ENCODE results near the gene SEMA3C. TPM values are rescaled to one million over a fixed set of nuclear protein-coding genes. Genes with fewer than 3 reads are reported as not detected.

Gene SEMA3C
- total and polyA plus RNA-seq, 11 donors = 11.7 to 110 (median 67.6) TPM

DNA sequence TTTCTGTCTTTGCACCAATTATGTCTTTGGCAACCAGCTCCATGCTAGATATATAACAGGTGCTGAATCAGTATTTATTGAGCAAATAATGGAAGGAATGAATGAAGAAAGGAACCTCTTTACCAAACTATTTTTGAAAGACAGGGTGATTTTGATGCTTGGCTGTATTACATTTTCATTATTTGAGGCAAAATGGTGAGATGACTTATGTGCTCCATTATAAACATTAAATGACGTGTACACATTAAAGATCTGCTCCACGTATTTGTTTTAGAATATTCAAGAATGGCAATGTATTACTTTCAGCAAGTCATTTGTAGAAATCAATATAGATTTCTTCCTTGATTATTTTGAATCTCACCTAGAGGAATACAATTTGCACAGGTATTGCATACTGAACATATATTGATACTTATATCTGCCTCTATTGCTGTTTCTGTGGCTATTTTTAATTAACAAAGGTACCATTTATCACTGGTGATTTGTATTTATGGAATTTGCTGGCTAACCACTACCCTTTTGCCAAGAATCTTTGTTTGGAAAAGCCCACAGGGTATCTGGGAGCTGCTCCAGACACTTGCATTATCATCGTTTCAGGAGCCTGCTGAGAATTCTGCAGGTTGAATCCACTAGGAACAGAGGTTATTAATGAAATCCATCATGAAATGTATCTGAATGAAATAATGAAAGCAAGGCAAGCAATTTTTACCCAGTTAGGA, 92.2 kb downstream of the SEMA3C start:
- H3K27ac ChIP-seq = peak overlapping the region in 3 of 12 donors; percentile 1 to 28 (median 9)
- H3K36me3 ChIP-seq = peaks cover 0 to 3% (median 0%) of the 10 kb centered on the region in 9 donors
- no peaks in the 10 kb centered on the region for H3K9me3 ChIP-seq
- DNase-seq (no peak), ATAC-seq (peak in 1 of 4 donors; percentile 34)
- no peaks in the 10 kb centered on the region for H3K27me3 ChIP-seq
- H3K4me1 ChIP-seq = peaks cover 0 to 40% (median 15%) of the 10 kb centered on the region in 12 donors
- intact Hi-C loops (cut with DNase I) = loop anchor here in 1 of 10 donors (10.0 kb wide), 1 partner anchor 618 kb away; no protein-coding TSS in a partner anchor
- WGBS, 4 donors = 63 to 69% (median 67%) methylated on average over 3 of the region's 3 CpGs
- H3K4me3 ChIP-seq = no peak overlapping the region
- no peak for TF ChIP-seq POLR2A (IDR thresholded peaks at IDR 0.05)
- TF ChIP-seq, protein P1, sequence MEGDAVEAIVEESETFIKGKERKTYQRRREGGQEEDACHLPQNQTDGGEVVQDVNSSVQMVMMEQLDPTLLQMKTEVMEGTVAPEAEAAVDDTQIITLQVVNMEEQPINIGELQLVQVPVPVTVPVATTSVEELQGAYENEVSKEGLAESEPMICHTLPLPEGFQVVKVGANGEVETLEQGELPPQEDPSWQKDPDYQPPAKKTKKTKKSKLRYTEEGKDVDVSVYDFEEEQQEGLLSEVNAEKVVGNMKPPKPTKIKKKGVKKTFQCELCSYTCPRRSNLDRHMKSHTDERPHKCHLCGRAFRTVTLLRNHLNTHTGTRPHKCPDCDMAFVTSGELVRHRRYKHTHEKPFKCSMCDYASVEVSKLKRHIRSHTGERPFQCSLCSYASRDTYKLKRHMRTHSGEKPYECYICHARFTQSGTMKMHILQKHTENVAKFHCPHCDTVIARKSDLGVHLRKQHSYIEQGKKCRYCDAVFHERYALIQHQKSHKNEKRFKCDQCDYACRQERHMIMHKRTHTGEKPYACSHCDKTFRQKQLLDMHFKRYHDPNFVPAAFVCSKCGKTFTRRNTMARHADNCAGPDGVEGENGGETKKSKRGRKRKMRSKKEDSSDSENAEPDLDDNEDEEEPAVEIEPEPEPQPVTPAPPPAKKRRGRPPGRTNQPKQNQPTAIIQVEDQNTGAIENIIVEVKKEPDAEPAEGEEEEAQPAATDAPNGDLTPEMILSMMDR (IDR thresholded peaks at IDR 0.05) = no peak

DNA sequence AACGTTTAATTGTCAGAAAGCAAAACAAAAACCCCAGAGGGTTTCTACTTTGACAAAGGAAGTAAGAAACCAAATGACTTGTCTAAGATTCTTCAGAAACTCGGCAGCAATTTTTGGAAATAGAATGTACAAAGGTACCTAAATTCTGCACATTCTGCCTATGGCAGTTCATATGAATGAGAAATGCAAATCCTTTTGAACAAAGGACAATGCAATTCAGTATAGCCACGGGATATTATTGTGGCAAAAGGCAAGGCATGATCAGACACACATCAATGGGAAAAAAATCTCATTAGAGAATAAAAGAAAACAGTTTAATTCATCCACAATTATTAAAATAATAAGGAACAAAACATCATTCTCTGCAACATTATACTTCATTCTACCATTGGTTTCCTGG, 93.4 kb downstream of the SEMA3C start:
- H3K4me3 ChIP-seq = no peak overlapping the region
- ATAC-seq (no peak), DNase-seq (no peak)
- WGBS, 4 donors = 61 to 70% (median 66%) methylated on average over 3 of the region's 3 CpGs
- intact Hi-C loops (cut with DNase I) = loop anchor here in 1 of 10 donors (10.0 kb wide), 1 partner anchor 619 kb away; no protein-coding TSS in a partner anchor
- peaks cover 0 to 29% (median 12%) of the 10 kb centered on the region in 12 donors for H3K4me1 ChIP-seq
- TF ChIP-seq, protein P1 (IDR thresholded peaks at IDR 0.05) = no peak
- TF ChIP-seq POLR2A (IDR thresholded peaks at IDR 0.05) = no peak
- H3K36me3 ChIP-seq = peaks cover 0 to 3% (median 0%) of the 10 kb centered on the region in 9 donors
- H3K27me3 ChIP-seq = no peaks in the 10 kb centered on the region
- H3K27ac ChIP-seq = peak overlapping the region in 1 of 12 donors; percentile 26
- no peaks in the 10 kb centered on the region for H3K9me3 ChIP-seq

DNA sequence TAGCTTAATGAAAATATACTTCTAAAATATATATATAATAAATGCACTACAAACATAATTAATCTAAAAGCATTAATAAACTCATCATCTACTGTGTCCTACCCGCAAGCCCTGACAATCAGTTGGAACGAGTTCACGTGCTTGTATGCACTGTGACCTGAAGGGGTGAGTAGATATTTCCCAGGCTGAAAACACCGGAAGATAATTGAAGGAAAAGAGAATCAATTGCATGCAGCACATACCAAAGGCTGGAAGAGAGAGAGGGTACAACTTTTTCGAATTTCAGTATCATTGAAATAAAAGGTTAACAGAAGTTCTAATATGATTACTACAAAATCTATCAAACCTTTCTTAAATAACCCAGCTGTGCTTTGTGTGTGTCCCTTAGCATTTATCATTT, 94.6 kb downstream of the SEMA3C start:
- Histone ChIP-seq H3K9me3 (no peaks in the 10 kb centered on the region), H3K36me3 (peaks cover 0 to 3% (median 0%) of the 10 kb centered on the region in 9 donors), H3K27me3 (no peaks in the 10 kb centered on the region), H3K4me3 (no peak overlapping the region), H3K27ac (no peak overlapping the region), H3K4me1 (peaks cover 0 to 24% (median 9%) of the 10 kb centered on the region in 12 donors)
- TF ChIP-seq, protein P1 (IDR thresholded peaks at IDR 0.05) = no peak
- TF ChIP-seq POLR2A (IDR thresholded peaks at IDR 0.05) = no peak
- intact Hi-C loops (cut with DNase I) = loop anchor here in 1 of 10 donors (10.0 kb wide), 1 partner anchor 621 kb away; no protein-coding TSS in a partner anchor
- WGBS, 4 donors = 27 to 35% (median 34%) methylated on average over 5 of the region's 5 CpGs
- DNase-seq (peak in 1 of 5 donors; percentile 13), ATAC-seq (no peak)

DNA sequence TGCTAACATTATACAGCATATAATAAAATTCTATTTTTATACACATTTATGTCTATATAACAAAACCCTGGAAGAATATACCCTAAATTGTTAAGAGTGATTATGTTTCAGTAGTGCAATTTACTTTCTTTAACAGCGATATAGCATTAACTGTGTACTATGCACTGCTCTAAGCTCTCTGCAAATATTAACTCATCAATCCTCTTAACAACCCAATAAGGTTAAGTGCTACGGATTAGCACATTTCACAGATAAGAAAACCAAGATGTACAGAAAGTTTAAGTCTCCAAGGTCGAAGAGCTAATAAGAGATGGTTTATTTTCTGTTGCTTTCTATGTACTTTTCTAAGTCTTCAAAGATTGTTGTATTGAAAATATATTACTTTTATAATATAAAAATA, 95.8 kb downstream of the SEMA3C start:
- DNase-seq (no peak), ATAC-seq (no peak)
- Histone ChIP-seq H3K36me3 (peaks cover 0 to 3% (median 0%) of the 10 kb centered on the region in 9 donors), H3K27ac (no peak overlapping the region), H3K4me1 (peaks cover 0 to 22% (median 8%) of the 10 kb centered on the region in 12 donors), H3K27me3 (no peaks in the 10 kb centered on the region), H3K4me3 (no peak overlapping the region), H3K9me3 (no peaks in the 10 kb centered on the region)
- TF ChIP-seq, protein P1 (IDR thresholded peaks at IDR 0.05) = no peak
- TF ChIP-seq POLR2A (IDR thresholded peaks at IDR 0.05) = no peak
- intact Hi-C loops (cut with DNase I) = loop anchor here in 1 of 10 donors (10.0 kb wide), 1 partner anchor 622 kb away; no protein-coding TSS in a partner anchor
- WGBS, 4 donors = 84 to 87% (median 85%) methylated on average over 3 of the region's 3 CpGs
